ENCODE data around the gene ZNF106.

ZNF106 gene

DNA sequence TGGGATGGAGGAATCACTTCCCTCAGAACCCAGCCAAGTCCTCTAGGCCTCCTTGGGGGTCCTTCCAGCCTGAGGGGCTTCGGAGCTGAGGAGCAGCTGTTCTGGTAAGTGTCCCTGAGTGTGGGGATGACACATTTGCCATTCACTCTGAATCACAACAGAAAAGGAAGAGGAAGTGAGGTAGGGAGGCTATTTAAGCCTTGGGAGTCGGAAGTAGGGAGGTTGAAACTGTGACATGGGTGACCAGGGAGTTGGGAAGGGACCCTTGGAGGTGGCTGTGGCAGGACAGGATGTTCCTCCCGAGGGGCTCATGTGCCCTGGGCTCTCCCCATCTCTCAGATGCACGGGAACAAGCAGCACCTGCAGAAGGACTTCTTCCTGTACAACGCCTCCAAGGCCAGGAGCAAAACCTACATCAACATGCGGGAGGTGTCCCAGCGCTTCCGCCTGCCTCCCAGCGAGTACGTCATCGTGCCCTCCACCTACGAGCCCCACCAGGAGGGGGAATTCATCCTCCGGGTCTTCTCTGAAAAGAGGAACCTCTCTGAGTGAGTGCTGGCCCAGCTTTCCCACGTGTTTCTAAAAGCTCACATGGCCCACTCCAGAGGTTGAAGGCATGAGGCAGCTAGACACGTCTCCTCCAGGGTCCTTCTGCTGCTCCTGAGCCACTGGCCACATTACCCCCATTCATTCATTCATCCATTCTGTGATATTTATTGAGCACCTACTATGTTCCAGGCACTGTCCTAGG is 88.3 kb downstream of the ZNF106 start:
- H3K79me1 ChIP-seq (ENCODE audit: low read length) = no peaks in the 10 kb centered on the region
- no peaks in the 10 kb centered on the region for H3K9me3 ChIP-seq (ENCODE audit: insufficient read depth, low read depth, low read length)
- no peak overlapping the region for H4K8ac ChIP-seq (ENCODE audit: low read depth, low read length)
- no peaks in the 10 kb centered on the region for H3K4me1 ChIP-seq (ENCODE audit: control insufficient read depth in 1 of 2, insufficient read depth in 2 of 2, low read length in 2 of 2)
- H2BK12ac ChIP-seq (ENCODE audit: low read length) = no peak overlapping the region
- no peak overlapping the region for H2BK5ac ChIP-seq (ENCODE audit: low read depth, low read length, poor library complexity)
- H2BK120ac ChIP-seq (ENCODE audit: insufficient read depth, low read length, poor library complexity) = no peak overlapping the region
- H3K23ac ChIP-seq (ENCODE audit: low read length) = no peak overlapping the region
- no CpG with 5 or more reads among the region's 15 CpGs for WGBS (ENCODE audit: extremely low coverage, insufficient coverage, insufficient read length)
- H3K79me2 ChIP-seq (ENCODE audit: control insufficient read depth, insufficient read depth, low read length, poor library complexity) = no peaks in the 10 kb centered on the region
- H3K36me3 ChIP-seq (ENCODE audit: control insufficient read depth in 1 of 2, insufficient read depth in 2 of 2, low read length in 2 of 2) = no peaks in the 10 kb centered on the region
- H3K4me2 ChIP-seq (ENCODE audit: low read length) = no peak overlapping the region
- no peak overlapping the region for H3K4ac ChIP-seq (ENCODE audit: low read depth, low read length)
- no peak overlapping the region for H2AK5ac ChIP-seq (ENCODE audit: low read length)
- no peak overlapping the region for H4K91ac ChIP-seq (ENCODE audit: low read depth, low read length)
- H3K18ac ChIP-seq (ENCODE audit: low read length) = no peak overlapping the region
- H3K14ac ChIP-seq (ENCODE audit: low read length) = no peak overlapping the region
- H3K9ac ChIP-seq (ENCODE audit: low read length) = no peak overlapping the region
- no peak for DNase-seq
- no peak overlapping the region for H3K4me3 ChIP-seq (ENCODE audit: low read depth, low read length)
- H2AFZ ChIP-seq (ENCODE audit: insufficient read depth, low read length, poor library complexity) = no peak overlapping the region
- no peak overlapping the region for H4K12ac ChIP-seq (ENCODE audit: low read depth, low read length)
- no peaks in the 10 kb centered on the region for H3K27me3 ChIP-seq (ENCODE audit: insufficient read depth, low read length)
- no peak overlapping the region for H3K27ac ChIP-seq (ENCODE audit: low read depth, low read length)

DNA sequence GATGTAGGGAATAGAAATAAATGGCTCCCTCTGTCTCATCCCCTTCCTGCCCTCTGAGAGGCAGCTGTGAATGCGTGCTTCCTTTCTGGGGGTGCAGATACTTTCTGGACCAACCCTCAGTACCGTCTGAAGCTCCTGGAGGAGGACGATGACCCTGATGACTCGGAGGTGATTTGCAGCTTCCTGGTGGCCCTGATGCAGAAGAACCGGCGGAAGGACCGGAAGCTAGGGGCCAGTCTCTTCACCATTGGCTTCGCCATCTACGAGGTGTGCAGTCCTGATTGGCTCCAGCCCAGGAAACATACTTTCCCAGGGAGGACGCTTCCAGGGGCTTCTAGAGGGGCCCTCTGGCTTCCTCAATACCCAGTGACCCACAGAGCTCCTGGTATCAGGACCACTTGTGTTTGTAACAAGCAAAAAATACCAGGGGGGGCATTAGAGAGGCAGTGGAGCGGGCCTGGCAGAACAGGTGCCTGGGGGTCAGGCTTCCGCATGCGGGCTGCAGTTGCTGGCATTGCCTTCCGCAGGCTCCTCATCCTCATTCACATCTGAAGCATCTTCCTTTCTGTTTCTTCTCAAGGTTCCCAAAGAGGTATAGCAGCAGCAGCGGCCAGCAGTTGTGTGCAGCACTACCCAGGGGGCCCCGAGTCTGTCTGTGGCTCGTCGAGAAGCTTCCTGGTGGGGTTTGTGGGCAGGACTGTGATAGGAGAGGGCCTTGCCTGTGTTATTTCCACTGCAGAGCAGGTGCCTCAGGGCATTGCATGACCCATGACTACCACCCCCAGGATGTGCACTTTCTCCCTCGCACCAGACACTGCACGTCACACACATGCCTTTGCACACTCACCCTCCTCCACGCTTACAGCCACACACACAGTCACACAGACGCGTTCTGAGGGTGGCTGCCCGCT is 89.1 kb downstream of the ZNF106 start:
- no peak for DNase-seq
- Histone ChIP-seq H2AFZ (ENCODE audit: insufficient read depth, low read length, poor library complexity) (no peak overlapping the region), H4K12ac (ENCODE audit: low read depth, low read length) (no peak overlapping the region), H4K8ac (ENCODE audit: low read depth, low read length) (no peak overlapping the region), H3K36me3 (ENCODE audit: control insufficient read depth in 1 of 2, insufficient read depth in 2 of 2, low read length in 2 of 2) (no peaks in the 10 kb centered on the region), H3K14ac (ENCODE audit: low read length) (no peak overlapping the region), H4K91ac (ENCODE audit: low read depth, low read length) (no peak overlapping the region), H2BK120ac (ENCODE audit: insufficient read depth, low read length, poor library complexity) (no peak overlapping the region), H3K79me2 (ENCODE audit: control insufficient read depth, insufficient read depth, low read length, poor library complexity) (no peaks in the 10 kb centered on the region), H2BK12ac (ENCODE audit: low read length) (no peak overlapping the region), H3K27me3 (ENCODE audit: insufficient read depth, low read length) (no peaks in the 10 kb centered on the region), H3K27ac (ENCODE audit: low read depth, low read length) (no peak overlapping the region), H2BK5ac (ENCODE audit: low read depth, low read length, poor library complexity) (no peak overlapping the region), H3K18ac (ENCODE audit: low read length) (no peak overlapping the region), H3K4me1 (ENCODE audit: control insufficient read depth in 1 of 2, insufficient read depth in 2 of 2, low read length in 2 of 2) (no peaks in the 10 kb centered on the region), H3K4ac (ENCODE audit: low read depth, low read length) (no peak overlapping the region), H3K9me3 (ENCODE audit: insufficient read depth, low read depth, low read length) (no peaks in the 10 kb centered on the region), H3K4me3 (ENCODE audit: low read depth, low read length) (no peak overlapping the region), H3K4me2 (ENCODE audit: low read length) (no peak overlapping the region), H3K79me1 (ENCODE audit: low read length) (no peaks in the 10 kb centered on the region), H3K23ac (ENCODE audit: low read length) (no peak overlapping the region), H2AK5ac (ENCODE audit: low read length) (no peak overlapping the region), H3K9ac (ENCODE audit: low read length) (no peak overlapping the region)
- WGBS (ENCODE audit: extremely low coverage, insufficient coverage, insufficient read length) = no CpG with 5 or more reads among the region's 24 CpGs

GRCh38 chr15:42395838-42396237 is 95.1 kb downstream of the ZNF106 start:
- Histone ChIP-seq H4K8ac (ENCODE audit: low read depth, low read length) (no peak overlapping the region), H3K18ac (ENCODE audit: low read length) (no peak overlapping the region), H3K9me3 (ENCODE audit: insufficient read depth, low read depth, low read length) (no peaks in the 10 kb centered on the region), H3K4me2 (ENCODE audit: low read length) (no peak overlapping the region), H3K4me3 (ENCODE audit: low read depth, low read length) (no peak overlapping the region), H2AK5ac (ENCODE audit: low read length) (no peak overlapping the region), H3K4me1 (ENCODE audit: control insufficient read depth in 1 of 2, insufficient read depth in 2 of 2, low read length in 2 of 2) (peaks cover 5 to 6% of the 10 kb centered on the region in 2 experiments), H2BK12ac (ENCODE audit: low read length) (no peak overlapping the region), H3K4ac (ENCODE audit: low read depth, low read length) (no peak overlapping the region), H3K79me1 (ENCODE audit: low read length) (peaks cover 2% of the 10 kb centered on the region), H3K14ac (ENCODE audit: low read length) (no peak overlapping the region), H3K27me3 (ENCODE audit: insufficient read depth, low read length) (no peaks in the 10 kb centered on the region), H2BK120ac (ENCODE audit: insufficient read depth, low read length, poor library complexity) (no peak overlapping the region), H4K12ac (ENCODE audit: low read depth, low read length) (no peak overlapping the region), H3K9ac (ENCODE audit: low read length) (no peak overlapping the region), H4K91ac (ENCODE audit: low read depth, low read length) (no peak overlapping the region), H3K27ac (ENCODE audit: low read depth, low read length) (no peak overlapping the region), H2AFZ (ENCODE audit: insufficient read depth, low read length, poor library complexity) (no peak overlapping the region), H3K36me3 (ENCODE audit: control insufficient read depth in 1 of 2, insufficient read depth in 2 of 2, low read length in 2 of 2) (no peaks in the 10 kb centered on the region), H3K79me2 (ENCODE audit: control insufficient read depth, insufficient read depth, low read length, poor library complexity) (peaks cover 1% of the 10 kb centered on the region), H2BK5ac (ENCODE audit: low read depth, low read length, poor library complexity) (no peak overlapping the region), H3K23ac (ENCODE audit: low read length) (no peak overlapping the region)
- no peak for DNase-seq
- WGBS (ENCODE audit: extremely low coverage, insufficient coverage, insufficient read length) = no CpG with 5 or more reads among the region's 1 CpG

GRCh38 chr15:42394106-42394505 is 96.8 kb downstream of the ZNF106 start:
- Histone ChIP-seq H3K79me1 (ENCODE audit: low read length) (peaks cover 2% of the 10 kb centered on the region), H3K14ac (ENCODE audit: low read length) (no peak overlapping the region), H3K27ac (ENCODE audit: low read depth, low read length) (no peak overlapping the region), H3K18ac (ENCODE audit: low read length) (no peak overlapping the region), H3K4me1 (ENCODE audit: control insufficient read depth in 1 of 2, insufficient read depth in 2 of 2, low read length in 2 of 2) (peaks cover 5 to 6% of the 10 kb centered on the region in 2 experiments), H4K91ac (ENCODE audit: low read depth, low read length) (no peak overlapping the region), H2AK5ac (ENCODE audit: low read length) (no peak overlapping the region), H3K9ac (ENCODE audit: low read length) (no peak overlapping the region), H2BK12ac (ENCODE audit: low read length) (no peak overlapping the region), H3K4ac (ENCODE audit: low read depth, low read length) (no peak overlapping the region), H3K9me3 (ENCODE audit: insufficient read depth, low read depth, low read length) (no peaks in the 10 kb centered on the region), H3K4me3 (ENCODE audit: low read depth, low read length) (no peak overlapping the region), H2AFZ (ENCODE audit: insufficient read depth, low read length, poor library complexity) (no peak overlapping the region), H4K8ac (ENCODE audit: low read depth, low read length) (no peak overlapping the region), H3K4me2 (ENCODE audit: low read length) (no peak overlapping the region), H4K12ac (ENCODE audit: low read depth, low read length) (no peak overlapping the region), H3K27me3 (ENCODE audit: insufficient read depth, low read length) (no peaks in the 10 kb centered on the region), H3K23ac (ENCODE audit: low read length) (no peak overlapping the region), H3K36me3 (ENCODE audit: control insufficient read depth in 1 of 2, insufficient read depth in 2 of 2, low read length in 2 of 2) (no peaks in the 10 kb centered on the region), H3K79me2 (ENCODE audit: control insufficient read depth, insufficient read depth, low read length, poor library complexity) (peaks cover 1% of the 10 kb centered on the region), H2BK5ac (ENCODE audit: low read depth, low read length, poor library complexity) (no peak overlapping the region), H2BK120ac (ENCODE audit: insufficient read depth, low read length, poor library complexity) (no peak overlapping the region)
- DNase-seq = no peak
- no CpG with 5 or more reads among the region's 13 CpGs for WGBS (ENCODE audit: extremely low coverage, insufficient coverage, insufficient read length)

All from trophoblast cell (in vitro differentiated cells and primary cell).